ENCODE results near the gene BMAL1.

DNA sequence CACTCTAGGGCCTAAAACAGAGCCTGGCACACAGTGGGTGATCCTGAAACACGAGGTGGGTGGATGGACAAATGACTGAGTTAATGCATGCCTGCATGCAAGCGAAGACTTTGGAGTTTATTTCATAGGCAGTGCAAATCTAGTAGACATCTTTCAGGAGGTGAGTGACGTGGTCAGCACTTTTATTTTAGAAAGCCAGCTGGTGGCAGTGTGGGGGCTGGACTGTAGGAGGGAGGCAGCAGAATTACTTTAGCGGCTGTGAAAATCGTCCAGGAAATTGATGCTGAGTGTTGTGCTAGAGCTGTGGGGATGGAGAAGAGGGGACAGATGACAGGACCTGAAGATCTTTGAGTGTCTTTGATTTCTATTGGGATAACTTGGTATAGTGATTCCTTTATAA lies 47.1 kb downstream of the BMAL1 start:
- TF ChIP-seq POLR2A (IDR thresholded peaks at IDR 0.05; ENCODE audit: low read depth, low read length) (no peak), POLR2AphosphoS5 (IDR thresholded peaks at IDR 0.05; ENCODE audit: low read depth, low read length) (no peak)
